Neutrophil (primary cell): ENCODE results near the gene BRCA2.

Source experiments
- H3K27ac ChIP-seq: fragments of 200-600 bp; sonication (generic); 2 replicates; pipeline ENCODE4 v1.5.1; 2016; ENCODE audit warnings: mild to moderate bottlenecking, moderate library complexity
- H3K27me3 ChIP-seq: fragments of 200-600 bp; sonication (generic); 2 replicates; pipeline ENCODE4 v1.6.0; 2016; ENCODE audit warnings: mild to moderate bottlenecking
- H3K36me3 ChIP-seq: fragments of 200-600 bp; sonication (generic); 2 replicates; pipeline ENCODE4 v1.5.1; 2017
- H3K4me1 ChIP-seq, 2 experiments: fragments of 200-600 bp in 1 of 2; sonication (generic) in 1 of 2; 1 replicate in 1 of 2; 2 replicates in 1 of 2; pipeline versions ENCODE4 v1.5.1 to v1.6.1; 2013 to 2016; ENCODE audit warnings: low read depth in 1 of 2, low read length in 1 of 2, mild to moderate bottlenecking in 1 of 2, moderate library complexity in 1 of 2; ENCODE audit not compliant: control insufficient read depth in 1 of 2, insufficient read depth in 1 of 2
- H3K4me3 ChIP-seq, 2 experiments: fragments of 200-600 bp in 1 of 2; sonication (generic) in 1 of 2; 1 replicate in 1 of 2; 2 replicates in 1 of 2; pipeline ENCODE4 v1.5.1; 2013 to 2016; ENCODE audit warnings: low read depth in 1 of 2, low read length in 1 of 2, mild to moderate bottlenecking in 1 of 2, moderate library complexity in 1 of 2
- H3K9me3 ChIP-seq: fragments of 200-600 bp; sonication (generic); 2 replicates; pipeline ENCODE4 v1.5.1; 2016
- CTCF ChIP-seq: fragments of 200-600 bp; sonication (generic); IDR thresholded peaks from 2 replicates; pipeline ENCODE4 v1.5.1; 2016; ENCODE audit warnings: antibody characterized with exemption

The BRCA2 gene

GRCh38 chr13:32426191-32426989, 111.1 kb downstream of the BRCA2 start:
- Histone ChIP-seq H3K36me3 (peaks cover 9% of the 10 kb centered on the region), H3K4me1 (peaks cover 28 to 31% of the 10 kb centered on the region in 2 experiments), H3K27me3 (no peaks in the 10 kb centered on the region), H3K4me3 (peak overlapping the region; percentile 68), H3K9me3 (no peaks in the 10 kb centered on the region), H3K27ac (peak overlapping the region; percentile 77)
- TF ChIP-seq CTCF: no peak

- Histone ChIP-seq H3K4me3 (peak overlapping the region; percentile 68), H3K27me3 (no peaks in the 10 kb centered on the region), H3K9me3 (no peaks in the 10 kb centered on the region), H3K27ac (peak overlapping the region; percentile 77), H3K36me3 (peaks cover 17% of the 10 kb centered on the region), H3K4me1 (peaks cover 28 to 31% of the 10 kb centered on the region in 2 experiments)
- TF ChIP-seq CTCF: no peak
These were observed 111.9 kb downstream of the BRCA2 start for GRCh38 chr13:32426990-32427851.

- Histone ChIP-seq H3K4me1 (peaks cover 28 to 31% of the 10 kb centered on the region in 2 experiments), H3K27me3 (no peaks in the 10 kb centered on the region), H3K36me3 (peaks cover 22% of the 10 kb centered on the region), H3K27ac (peak within 1 kb of the TSS; percentile 77), H3K9me3 (no peaks in the 10 kb centered on the region), H3K4me3 (peak within 1 kb of the TSS; percentile 68)
- TF ChIP-seq CTCF: no peak
These were observed 112.7 kb downstream of the BRCA2 start, which contains the start of gene N4BP2L1 for GRCh38 chr13:32427852-32428580. TSS of gene N4BP2L1 (minus strand) at chr13:32428130. CDS start at chr13:32428082, 48 bp downstream.

- peak overlapping the region; percentile 77 for H3K27ac ChIP-seq
- no peak for TF ChIP-seq CTCF
- peak overlapping the region in 1 of 2 experiments; percentile 68 for H3K4me3 ChIP-seq
- peaks cover 22% of the 10 kb centered on the region for H3K36me3 ChIP-seq
- peaks cover 24 to 28% of the 10 kb centered on the region in 2 experiments for H3K4me1 ChIP-seq
- H3K27me3 ChIP-seq: no peaks in the 10 kb centered on the region
- no peaks in the 10 kb centered on the region for H3K9me3 ChIP-seq
These were observed 113.5 kb downstream of the BRCA2 start for GRCh38 chr13:32428581-32429432.
